Measurements from ENCODE around the gene REEP5. TPM values are rescaled to one million over a fixed set of nuclear protein-coding genes. Genes with fewer than 3 reads are reported as not detected.
"Not testable (repeated sequence)": the region's sequence is repeated elsewhere in the genome, so short reads cannot be mapped to it uniquely, and the experiment has no call there.

Gene REEP5
- total RNA-seq, 1 experiment from 2014 or later: 26.9 TPM

DNA sequence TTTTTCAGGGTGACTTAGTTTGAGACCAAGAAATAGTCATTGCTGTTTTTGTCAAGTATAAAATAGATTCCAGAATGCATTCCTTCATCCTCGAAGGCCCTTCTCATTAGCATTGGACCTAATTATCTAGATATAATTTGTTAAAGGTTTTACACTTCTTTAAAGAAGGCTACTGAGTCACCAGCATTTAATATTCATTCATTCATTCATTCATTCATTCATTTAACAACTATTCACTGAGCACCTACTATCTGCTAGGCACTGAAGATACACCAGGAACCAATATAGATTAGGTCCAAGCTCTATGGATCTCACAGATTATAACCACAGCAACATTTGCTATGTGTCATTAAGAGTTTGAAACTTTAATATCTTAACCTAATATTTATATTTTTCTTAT, 11.1 kb upstream of the REEP5 start:
- DNase-seq (ENCODE audit: low read depth): no peak

DNA sequence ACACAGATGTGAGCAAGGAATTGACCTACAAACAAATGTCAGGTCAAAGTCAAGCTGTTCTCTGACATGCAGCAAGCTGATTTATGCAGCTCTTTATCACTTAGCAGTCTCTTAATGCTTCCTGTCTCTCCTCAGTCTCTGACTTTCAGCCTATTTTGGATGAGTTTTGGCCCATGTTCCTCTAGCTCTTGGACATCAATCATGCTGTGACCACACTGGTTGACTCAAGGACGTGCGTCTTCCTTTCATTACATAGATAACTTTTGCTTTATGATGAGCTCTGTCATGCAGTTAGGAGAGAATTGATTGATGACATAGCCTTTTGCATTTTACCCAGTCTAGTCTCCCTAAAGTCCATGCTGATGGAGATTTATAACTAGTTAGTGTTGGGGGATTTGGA, 9.4 kb upstream of the REEP5 start:
- DNase-seq (ENCODE audit: low read depth): peak; percentile 18

DNA sequence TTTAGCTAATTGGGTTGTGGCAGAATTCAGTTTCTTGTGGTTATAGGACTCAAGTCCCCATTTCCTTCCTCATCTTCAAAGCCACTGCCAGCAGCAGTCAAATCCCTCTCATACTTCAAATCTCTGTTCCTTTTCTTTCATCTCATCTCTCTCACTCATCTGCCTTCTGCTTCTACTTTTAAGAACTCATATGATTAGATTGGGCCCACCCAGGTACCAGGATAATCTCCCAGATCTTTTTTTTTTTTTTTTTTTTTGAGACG, 8.0 kb upstream of the REEP5 start:
- DNase-seq (ENCODE audit: low read depth): no peak

DNA sequence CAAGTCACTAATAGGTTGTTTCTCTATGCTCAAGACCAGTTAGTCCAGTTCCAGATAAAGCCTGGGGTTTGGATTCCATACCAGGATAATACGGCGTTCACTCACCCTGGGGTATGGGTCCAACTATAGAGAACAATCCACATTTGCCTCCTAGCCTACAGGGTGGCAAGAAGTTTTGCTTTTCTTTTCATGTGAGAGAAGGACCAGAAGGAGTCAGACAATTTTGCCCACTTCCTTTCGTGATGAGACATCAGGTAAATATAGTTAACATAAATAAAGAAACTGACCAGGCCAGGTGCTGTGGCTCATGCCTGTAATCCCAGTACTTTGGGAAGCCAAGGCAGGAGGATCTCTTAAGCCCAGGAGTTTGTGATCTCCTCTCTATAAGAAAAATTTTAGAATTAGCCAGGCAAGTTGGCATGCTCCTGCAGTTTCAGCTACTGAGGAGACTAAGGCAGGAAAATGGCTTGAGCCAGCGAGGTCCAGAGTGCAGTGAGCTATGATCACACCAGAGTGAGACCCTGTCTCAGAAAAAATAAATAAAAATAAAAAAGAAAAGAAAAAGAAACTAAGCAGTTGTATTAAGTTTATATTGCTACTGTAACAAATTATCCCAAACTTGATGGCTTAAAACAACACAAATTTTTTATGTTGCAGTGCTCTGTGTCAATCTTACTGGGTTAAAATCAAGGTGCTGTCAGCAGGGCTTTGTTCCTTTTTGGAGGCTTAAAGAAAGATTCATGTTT, 7.5 kb upstream of the REEP5 start:
- peak; percentile 32 for DNase-seq (ENCODE audit: low read depth)

DNA sequence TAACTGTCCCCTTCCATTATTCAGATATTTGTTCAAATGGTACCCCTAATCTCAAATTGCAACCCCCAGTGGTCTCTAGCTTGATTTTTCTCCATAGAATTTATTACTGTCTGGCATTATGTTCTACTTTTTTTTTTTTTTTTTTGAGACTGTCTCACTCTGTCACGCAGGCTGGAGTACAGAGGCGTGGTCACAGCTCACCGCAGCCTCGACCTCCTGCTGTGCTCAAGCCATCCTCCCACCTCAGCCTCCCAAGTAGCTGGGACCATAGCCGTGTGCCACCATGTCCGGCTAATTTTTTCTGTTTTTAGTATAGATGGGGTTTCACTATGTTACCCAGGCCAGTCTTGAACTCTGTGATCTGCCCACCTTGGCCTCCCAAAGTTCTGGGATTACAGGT, 2.0 kb upstream of the REEP5 start:
- peak; percentile 37 for DNase-seq (ENCODE audit: low read depth)

DNA sequence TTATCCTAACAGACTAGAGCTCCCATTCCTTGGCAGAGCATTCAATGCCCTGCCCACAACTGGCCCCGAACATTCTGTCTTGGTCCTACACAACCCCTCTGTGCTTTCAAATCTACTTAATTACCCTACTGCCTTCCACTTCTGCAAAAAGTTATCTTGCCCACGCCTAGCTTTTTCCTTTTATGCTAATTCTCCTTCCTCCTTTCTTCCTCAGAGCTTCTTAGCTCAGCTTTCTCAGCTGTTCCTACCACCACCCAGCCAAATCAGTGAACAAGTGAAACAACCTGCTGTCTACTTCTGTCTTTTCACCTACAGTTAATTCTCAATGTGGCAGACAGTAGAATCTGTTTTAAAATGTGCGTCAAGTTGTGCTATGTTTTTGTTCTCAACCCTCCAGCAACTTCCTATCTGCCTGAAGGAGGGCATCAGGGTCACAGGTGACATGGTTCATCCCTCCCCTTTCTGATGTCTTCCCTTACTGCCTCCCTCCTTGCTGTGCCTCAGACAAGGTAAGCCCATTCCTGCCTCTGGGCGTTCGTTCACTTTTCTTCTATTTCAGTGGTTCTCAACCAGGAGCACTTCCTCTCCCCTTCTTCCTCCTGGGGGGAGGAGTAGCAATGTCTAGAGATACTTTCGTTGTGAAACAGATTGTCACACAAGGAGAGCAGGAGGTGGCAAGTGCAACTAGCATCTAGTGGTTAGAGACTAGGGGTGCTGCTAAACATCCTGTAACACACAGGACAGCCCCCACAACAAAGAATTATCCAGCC, 1.3 kb upstream of the REEP5 start:
- DNase-seq (ENCODE audit: low read depth): no peak

DNA sequence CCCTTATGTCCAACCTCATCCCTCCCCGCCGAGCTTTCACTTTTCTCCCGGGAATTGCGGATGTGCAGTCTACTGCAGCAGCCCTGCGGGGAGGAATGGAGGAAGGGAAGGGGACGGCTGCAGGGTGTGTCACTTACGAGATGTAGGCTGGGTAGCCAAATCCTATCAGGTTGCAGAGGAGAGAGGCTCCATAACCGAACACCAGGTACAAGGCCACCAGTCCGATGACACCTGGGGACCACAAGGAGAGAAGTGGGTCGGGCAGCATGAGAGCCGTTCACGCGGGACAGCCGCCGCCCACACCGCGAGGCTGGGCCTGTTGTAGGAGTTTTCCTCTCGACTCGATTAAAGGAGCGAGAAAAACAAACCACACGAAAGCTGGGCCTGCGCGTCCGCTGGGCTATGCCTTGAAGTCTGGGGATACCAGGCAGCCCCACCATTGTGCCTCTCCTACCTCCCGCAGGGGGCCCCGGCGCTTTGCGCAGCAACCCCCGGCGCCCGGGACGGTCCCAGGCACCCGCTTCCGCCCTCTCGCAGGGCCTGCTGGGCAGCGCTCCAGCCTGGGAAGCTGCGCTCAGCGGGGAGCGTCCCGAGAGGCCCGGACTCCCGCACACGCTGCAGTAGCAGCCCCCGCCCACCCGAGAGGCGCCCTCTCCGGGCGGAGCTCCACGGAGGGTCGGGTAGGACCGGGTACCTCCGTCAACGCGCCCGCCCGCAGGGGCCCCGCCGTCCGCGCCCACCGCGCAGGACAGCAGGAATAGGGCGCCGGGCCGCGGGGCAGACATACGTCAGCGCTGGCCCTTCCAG, 798 bp downstream of the REEP5 start:
- peak; percentile 71 for DNase-seq (ENCODE audit: low read depth)

DNA sequence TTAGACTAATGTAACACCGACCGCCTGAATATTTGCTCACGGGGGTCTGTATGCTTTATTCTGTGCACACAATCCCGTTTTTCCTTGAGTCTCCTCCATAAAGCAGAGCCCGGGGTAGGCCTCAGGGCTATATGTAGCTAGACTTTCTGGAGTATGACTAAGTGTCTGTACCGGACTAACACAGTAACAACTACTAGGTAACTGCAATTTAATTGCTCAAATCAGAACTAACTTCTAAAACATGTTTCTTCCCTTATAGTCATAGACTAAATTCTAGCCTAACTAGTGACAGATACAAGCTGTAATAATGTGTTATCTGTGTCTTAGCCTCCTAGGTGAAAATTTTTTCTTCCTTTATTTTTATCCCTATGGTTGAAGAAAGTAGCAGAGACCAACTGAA, 2.1 kb downstream of the REEP5 start:
- DNase-seq (ENCODE audit: low read depth): no peak

DNA sequence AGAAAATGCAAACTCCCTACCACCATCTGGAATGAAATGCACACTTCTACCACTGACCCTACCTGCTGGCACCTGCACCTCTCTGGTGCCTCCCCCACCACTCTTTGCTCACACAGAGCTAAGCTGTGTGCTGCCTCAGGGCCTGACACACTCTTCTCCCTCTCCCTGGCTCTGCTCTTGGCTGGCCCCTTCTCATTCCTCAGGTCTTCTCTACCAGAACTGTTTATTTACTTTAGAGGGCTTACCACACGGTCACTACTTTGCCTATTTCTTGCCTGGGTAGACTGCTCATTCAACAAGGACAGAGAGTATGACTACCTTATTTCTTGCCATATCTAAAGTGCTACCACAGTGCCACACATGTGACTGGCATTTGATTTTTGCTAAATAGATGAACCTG, 3.3 kb downstream of the REEP5 start:
- no peak for DNase-seq (ENCODE audit: low read depth)

DNA sequence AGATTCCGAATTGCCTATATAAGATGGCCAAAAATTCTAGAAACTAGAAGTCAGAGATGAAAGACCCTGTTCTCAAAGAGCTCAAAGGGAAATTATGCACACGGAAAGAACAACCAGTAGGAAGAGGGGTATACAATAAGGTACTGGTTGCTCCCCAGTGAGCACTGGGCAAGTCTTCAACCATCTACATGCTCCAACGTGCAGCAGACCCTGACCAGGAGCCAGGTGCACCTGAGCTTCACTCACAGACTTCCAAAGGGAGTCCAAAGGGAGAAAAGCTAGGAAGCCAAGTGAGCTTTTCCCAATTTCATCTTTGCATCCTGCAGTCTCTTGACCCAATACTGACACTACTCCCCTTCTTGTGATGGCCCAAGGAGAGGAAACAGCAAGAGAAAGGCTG, 3.9 kb downstream of the REEP5 start:
- no peak for DNase-seq (ENCODE audit: low read depth)

DNA sequence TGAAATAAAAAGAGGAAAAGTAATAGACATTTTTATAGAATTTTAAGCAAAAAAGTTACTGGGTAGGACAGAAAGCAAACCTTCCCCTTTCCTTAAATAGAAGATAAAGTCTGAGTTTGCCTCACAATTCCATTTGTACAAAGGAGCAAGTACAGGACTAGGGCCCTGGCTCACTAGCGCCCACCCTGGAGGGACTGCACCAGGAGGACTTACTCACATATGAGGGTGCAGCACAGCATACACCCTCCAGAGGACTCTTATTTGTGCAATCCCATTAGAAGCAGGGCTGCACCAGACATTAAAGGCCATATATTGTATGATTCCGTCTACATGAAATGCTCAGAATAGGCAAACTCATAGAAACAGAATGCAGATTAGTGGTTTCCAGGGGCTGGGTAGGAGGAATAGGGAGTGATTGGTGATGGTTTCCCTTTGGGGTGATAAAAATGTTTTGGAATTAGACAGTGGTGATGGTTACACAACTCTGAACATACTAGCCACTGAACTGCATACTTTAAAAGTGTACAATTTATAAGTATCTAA, 4.5 kb downstream of the REEP5 start:
- DNase-seq (ENCODE audit: low read depth): no peak

DNA sequence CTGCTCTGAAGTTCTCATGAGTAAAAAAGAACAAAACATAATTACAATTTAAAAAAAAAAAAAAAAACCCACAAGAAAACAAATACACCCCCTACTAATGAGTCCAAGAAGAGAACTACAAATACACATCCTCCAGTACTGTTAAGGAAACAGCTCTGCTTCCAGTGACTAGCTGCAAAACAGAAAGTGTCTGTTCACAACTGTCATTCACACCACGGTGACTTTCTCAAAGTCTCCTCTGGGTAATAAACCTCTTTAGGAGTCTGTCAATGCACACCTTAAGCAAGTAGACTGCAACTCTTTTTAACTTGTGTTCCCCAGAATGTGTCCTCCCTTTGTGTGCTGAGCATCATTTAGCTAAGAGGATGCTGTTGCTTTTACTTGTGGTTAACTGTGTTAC, 6.2 kb downstream of the REEP5 start:
- no peak for DNase-seq (ENCODE audit: low read depth)

DNA sequence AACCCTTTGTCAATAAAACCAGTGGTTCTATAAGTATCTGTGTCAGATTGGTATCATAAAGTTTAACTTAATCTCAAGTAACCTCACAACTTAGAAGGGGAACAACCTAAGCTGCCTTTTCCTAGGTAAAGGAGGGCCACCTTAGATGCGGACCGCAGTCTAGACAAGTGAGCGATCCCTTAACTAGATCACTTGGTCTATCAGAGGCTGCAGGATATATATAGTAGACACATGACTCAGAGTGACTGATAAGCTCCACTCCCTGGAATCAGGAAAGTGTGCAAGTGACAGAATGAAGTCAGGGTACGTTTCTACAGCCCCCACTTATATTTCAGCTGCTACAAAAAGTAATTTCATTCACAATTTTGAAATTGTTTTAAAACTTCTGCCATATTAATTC, 7.4 kb downstream of the REEP5 start:
- no peak for DNase-seq (ENCODE audit: low read depth)

DNA sequence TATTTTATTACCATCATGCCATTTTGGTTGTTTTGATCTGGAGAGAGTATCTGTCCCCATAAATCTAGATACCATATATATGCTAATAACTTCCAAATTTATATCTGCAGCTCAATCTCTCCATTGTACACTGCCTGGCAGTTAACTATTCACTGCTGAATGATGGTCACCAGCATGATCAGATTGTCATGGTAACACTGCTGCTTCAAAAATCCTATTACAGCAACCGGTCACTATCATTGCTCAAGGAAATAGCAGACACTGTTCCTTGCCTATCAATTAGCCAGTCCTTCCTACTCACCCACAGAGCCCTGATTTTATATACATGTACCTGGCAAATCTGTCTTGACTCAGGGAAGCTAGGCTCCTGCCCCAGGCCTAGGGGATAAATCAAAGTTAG, 11.5 kb downstream of the REEP5 start:
- DNase-seq (ENCODE audit: low read depth): no peak

DNA sequence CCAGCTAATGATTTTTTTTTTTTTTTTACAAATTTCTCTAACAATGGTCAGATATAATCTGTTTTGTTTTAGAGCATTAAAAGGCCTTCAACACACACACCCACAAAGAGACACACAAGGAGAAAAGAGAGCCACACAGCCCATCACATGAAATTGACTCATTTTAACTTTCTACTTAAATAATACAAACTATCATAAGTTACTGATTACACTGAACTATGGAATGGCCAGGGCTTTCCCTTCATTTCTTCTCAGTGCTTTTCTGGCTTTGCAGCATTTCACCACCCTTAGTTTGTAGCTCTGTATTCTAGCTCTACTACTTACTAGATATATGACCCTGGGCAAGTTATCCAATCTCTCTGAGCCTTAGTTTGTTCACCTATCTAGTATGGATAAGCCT, 13.2 kb downstream of the REEP5 start:
- no peak for DNase-seq (ENCODE audit: low read depth)

DNA sequence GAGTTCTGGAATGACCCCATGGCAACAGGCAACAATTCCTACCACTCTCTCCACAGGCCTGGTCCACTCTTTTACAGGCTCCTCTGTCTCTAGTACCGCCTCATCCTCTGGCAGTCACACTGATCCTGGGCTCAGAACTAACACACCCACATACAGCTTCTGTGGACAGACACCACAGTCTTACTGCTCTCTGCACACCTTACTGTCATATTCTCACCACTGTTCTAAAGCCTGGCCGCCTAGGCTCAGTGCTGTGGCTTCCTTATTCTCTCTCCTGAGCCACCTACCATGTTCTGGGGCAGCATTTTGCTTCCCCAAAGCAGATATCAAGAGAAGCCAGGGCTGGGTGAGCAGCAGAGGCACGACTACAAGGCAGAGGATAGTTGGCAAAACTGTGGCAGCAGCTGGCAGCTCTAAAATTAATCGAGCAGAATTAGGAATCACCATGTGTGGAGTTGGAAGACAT, 14.8 kb downstream of the REEP5 start:
- DNase-seq (ENCODE audit: low read depth): no peak

DNA sequence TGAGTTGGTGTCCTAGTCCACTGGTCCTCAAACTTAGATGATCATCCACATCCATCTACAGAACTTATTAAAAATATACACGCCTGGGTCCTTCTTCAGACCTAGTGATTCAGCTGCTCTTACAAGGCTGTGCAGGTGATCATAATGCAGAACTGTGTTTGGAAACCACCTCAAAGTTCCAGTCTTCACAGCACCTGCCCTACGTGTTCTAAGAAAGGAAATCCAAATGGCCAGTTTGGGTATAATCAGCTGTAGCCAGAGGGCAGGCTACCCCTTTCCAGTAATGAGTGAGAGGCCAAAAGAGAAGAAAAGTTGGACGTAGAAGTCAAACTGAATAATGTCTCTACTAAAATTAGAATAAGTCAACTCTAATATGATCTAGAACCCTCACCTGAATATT, 15.4 kb downstream of the REEP5 start:
- DNase-seq (ENCODE audit: low read depth): no peak

DNA sequence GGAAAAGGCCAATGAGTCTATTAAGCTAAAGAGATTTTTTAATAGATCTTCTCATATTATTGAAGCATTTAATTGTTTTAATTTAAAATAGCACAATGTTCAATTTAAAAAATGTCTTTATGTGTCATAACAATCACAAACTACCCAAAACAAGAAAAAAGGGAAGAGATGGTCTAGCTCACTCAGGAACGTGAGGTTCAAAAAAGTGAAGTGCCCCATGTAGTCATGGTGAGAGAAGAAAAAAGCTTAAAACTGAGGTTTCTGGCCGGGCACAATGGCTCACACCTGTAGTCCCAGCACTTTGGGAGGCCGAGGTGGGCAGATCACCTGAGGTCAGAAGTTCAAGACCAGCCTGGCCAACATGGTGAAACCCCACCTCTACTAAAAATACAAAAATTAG, 17.0 kb downstream of the REEP5 start:
- not testable (repeated sequence) for DNase-seq (ENCODE audit: low read depth)

DNA sequence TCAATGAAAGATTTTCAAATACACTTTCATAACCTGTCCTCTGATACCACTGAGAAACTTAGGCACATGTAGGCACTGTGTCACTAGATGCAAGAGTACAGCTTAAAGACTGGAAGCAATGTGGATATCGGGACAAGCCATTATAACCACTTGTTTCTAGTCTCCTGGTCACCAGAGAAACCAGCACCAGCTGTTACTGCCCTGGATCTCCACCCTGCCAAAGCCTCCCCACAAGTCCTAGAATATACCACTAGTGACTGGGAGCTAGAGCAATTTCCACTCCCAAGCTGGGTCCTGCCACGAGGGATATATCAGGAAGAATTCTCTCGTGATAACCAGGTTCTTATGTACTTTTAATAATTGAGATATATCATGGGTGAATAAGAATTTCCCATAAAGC, 19.5 kb downstream of the REEP5 start:
- no peak for DNase-seq (ENCODE audit: low read depth)

DNA sequence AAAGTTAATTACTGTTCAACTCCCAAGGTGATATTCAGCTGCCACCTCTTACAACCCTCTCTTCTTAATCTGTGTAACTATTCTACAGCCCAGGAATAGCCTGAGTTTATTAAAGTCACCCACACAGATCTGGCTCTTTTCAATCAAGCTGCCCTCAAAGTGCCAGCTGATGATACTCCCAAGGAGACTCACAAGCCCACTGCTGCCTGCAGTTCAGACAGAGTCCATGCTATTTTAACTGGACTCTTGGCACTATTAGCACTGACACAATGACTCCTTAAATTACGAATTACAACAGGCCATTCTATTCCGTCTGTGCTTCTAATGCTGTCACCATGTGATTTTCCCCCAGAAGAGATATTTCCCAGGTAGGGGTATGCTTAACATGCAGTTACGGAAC, 26.3 kb downstream of the REEP5 start:
- DNase-seq (ENCODE audit: low read depth): no peak

DNA sequence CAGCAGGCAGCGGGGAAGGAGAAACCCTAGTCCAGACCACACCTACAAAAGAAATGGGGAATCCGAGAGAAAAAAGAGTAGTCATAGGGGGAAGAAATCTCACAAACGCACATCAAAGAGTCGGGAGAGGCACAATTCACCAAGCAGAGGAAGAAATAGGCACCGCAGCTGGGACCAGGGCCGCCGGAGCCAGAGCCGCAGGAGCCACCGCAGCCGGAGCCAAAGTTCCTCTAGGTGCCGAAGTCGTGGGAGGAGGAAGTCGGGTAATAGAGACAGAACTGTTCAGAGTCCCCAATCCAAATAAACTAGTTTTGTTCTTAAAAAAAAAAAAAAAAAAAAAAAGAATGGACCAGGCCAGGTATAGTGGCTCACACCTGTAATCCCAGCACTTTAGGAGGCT, 29.3 kb downstream of the REEP5 start:
- DNase-seq (ENCODE audit: low read depth): no peak

DNA sequence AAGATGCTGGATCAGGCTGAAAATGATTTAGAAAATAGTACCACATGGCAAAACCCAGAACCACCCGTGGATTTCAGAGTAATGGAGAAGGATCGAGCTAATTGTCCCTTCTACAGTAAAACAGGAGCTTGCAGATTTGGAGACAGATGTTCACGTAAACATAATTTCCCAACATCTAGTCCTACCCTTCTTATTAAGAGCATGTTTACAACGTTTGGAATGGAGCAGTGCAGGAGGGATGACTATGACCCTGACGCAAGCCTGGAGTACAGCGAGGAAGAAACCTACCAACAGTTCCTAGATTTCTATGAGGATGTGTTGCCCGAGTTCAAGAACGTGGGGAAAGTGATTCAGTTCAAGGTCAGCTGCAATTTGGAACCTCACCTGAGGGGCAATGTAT, 30.0 kb downstream of the REEP5 start:
- DNase-seq (ENCODE audit: low read depth): not testable (repeated sequence)

DNA sequence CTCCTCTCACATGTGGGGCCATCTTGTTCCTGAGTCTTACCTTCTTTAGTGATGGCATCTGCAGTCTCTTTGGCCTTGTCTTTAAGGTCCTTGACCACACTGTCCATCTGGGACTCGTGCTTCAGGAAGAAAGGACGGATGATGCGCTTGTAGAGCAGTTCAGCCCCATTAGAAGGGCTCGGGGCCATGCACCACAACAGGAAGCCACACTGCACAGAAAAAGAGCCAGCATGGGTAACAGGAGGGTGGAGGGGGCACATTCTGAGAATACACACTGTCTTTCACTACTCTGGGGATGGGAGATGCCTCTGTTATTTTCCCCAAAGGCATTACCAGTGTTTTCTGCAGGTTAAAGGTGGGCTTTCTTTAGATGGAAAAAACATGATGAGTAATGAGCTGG, 35.1 kb downstream of the REEP5 start:
- DNase-seq (ENCODE audit: low read depth): no peak

Measured in Daoy (cell line).